GM21737 (cell line): ENCODE results near the gene NRCAM.
A peak's percentile ranks its signal among the peaks of the same experiment; 100 is the strongest.

Source experiments
- ATAC-seq: cut with Tn5 transposase; IDR thresholded peaks from one replicate; pipeline ENCODE4 v1.9.1; 2021; ENCODE audit warnings: mild to moderate bottlenecking, moderate library complexity; ENCODE audit not compliant: unreplicated experiment

The NRCAM gene

DNA sequence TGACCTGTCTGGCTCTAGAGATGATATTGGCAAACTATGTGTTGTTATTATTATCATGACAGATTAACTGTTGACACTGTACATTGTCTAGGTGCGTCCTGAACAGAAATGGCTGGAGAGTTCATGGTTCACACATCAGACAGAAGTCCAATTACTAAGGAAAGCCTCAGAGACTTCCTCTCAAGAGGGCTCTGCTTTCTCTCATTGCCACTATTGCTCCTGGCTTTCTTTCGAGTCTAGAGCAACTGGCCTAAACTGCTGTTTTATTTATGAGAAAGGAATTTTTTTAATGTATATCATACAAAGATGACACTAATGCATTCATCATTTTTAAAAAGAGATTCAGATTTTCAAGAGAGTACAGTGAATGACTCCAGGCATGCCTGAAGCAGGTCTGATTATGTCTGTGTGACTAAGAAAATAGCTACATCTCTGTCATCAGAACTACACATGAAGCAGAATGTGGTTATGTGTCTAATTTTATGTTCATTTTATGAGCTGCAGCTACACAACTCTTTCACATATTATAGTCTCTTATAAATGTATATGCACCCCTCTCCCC, 30.4 kb downstream of the NRCAM start:
- no peak for ATAC-seq

DNA sequence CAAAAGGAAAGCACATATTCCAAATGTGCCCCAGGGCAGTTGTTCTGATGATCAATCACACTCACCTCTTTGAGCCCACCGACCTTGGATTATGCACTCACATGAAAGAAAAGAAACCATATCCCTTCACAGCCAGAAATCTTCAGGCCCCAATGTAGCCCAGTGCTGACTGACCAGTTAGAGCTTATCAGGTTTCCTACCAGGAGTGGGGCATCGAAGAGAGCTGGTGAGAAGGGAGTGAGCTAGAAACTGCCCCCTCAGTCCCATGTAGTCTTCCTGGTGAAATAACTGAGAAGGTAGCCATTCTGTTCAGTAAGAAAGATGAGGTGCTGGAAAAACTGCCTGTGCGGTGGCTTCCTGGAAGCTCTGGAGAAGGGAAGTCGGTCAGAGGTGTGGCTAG, 32.2 kb downstream of the NRCAM start:
- no peak for ATAC-seq

DNA sequence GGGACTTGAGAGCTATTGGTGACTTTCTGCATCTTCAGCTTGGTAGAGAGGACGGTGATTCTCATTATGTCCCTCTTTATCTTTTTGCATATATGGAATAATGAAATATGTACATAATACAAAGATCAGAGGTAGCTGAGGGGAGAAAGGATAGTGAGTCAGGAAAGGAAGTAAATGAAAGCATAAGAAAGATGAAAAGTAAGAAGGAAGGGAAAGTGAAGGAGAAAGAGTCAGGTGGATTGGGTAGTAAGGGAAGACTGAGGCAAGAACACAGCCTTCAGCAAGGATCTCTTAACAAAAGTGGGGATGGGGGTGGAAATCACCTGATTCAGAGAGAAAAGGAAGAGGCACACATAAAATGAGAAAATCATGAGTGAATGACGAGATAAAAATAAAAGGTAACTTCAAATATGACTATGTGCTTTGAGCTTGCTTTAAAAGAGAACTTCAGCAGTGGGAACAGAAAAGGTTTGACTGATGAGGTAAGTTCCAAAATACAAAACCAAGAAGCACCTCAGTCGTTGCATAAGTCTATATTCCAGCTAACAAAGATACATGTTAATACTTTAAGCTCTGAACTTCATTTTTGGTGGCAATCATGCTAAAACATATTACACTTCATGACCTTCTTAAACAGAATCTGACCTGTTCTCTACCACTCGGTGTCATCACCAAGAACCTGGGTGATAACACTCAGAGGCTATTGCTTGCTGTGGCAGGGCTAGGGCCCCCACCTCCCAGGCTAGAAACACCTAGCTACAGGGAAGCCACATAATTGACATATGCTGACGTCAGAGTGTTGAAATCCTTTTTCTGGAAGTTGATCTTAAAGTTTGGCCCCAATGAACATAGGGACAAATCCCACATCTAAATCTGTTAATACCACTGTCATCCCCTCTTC, 32.9 kb downstream of the NRCAM start:
- no peak for ATAC-seq

GRCh38 chr7:108421720-108422331, 34.4 kb downstream of the NRCAM start:
- no peak for ATAC-seq

- no peak for ATAC-seq
Measured at GRCh38 chr7:108419961-108420908, 36.0 kb downstream of the NRCAM start.

GRCh38 chr7:108418946-108419345, 37.3 kb downstream of the NRCAM start:
- ATAC-seq: no peak

GRCh38 chr7:108417926-108418325, 38.3 kb downstream of the NRCAM start:
- ATAC-seq: no peak

- ATAC-seq: no peak
Measured at GRCh38 chr7:108417144-108417543, 39.1 kb downstream of the NRCAM start.

DNA sequence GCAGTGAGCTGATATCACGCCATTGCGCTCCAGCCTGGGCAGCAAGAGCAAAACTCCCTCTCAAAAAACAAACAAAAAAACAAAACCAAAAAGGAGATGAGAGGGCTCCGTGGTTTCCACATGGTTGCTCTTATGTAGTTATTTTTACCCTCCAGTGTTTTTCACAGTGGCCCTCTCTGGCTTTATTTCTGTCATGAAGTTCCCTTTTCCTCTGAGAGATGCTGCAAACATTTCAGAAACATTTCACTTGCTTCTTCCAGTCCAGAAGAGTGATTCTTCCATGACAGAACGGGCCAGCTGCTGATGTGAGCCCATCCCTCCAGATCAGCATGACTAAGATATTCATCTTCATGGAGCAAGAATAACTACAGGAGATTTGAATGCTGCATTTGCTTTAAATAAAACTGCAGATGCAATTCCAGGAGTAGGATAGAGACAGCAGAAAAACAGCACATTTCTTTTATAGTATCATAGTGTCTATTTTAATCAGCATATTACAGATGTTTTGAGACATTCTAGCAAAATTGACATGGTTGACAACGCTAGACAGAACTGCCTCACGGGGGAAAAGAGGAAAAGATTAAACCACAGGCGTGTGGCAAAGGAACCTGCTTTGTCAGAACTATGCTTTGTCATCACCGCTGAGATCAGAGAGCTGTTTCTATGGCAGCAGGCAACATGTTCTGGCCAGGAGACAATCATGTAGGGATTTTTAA, 40.3 kb downstream of the NRCAM start:
- peak; percentile 75 for ATAC-seq

- ATAC-seq: no peak
Measured at GRCh38 chr7:108415084-108415483, 41.2 kb downstream of the NRCAM start.

- ATAC-seq: no peak
Measured at GRCh38 chr7:108413782-108414492, 42.3 kb downstream of the NRCAM start.

DNA sequence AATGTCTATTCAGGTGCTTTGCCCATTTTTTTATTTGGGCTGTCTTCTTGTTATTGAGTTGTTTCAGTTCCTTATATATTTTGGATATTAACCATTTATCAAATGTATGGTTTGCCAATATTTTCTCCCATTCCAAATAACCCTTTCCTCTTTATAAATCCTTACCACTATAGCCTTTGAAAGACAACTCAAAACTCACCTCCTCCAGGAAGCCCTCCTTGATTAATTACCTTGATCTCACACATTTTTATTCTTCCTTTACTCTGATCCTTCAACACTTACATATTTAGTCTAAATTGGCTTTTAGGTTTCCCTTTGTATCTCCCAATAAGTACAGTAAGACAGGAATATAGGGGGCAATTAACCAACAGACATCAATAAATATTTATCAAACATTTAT, 42.9 kb downstream of the NRCAM start:
- ATAC-seq: no peak

- no peak for ATAC-seq
Measured at GRCh38 chr7:108409146-108409545, 47.1 kb downstream of the NRCAM start.

GRCh38 chr7:108408296-108408991, 47.8 kb downstream of the NRCAM start:
- ATAC-seq: no peak

DNA sequence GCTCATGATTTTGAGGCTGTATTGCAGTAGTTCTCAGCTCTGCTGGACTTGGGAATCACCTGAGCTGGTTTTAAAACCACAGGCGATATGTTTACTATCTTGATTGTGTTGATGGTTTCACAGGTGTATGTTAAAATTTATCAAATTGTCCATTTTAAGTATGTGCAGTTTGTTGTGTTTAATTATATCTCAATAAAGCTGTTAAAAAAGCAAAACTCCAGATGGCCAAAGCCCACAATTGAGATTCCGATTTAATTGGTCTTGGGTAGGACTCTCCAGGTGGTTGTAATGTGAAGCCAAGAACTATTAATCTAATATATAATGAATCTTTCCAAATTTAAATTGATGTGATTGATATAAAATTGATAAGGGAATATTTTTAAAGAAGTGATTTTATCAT, 48.6 kb downstream of the NRCAM start:
- no peak for ATAC-seq

- ATAC-seq: no peak
Measured at GRCh38 chr7:108406222-108406890, 49.9 kb downstream of the NRCAM start.

GRCh38 chr7:108404509-108405420, 51.5 kb downstream of the NRCAM start:
- no peak for ATAC-seq
